HG03558 (cell line): Measurements from ENCODE around the gene CELSR1.
"Not testable (repeated sequence)": the region's sequence is repeated elsewhere in the genome, so short reads cannot be mapped to it uniquely, and the experiment has no call there.

ENCODE experiments used
- ATAC-seq: cut with Tn5 transposase; IDR thresholded peaks from one replicate; pipeline ENCODE4 v1.9.1; 2021; ENCODE audit warnings: moderate number of reproducible peaks; ENCODE audit not compliant: unreplicated experiment; ENCODE audit errors: extremely low read depth

CELSR1 gene

GRCh38 chr22:46318576-46318975 is 218.8 kb downstream of the CELSR1 start:
- ATAC-seq: no peak

DNA sequence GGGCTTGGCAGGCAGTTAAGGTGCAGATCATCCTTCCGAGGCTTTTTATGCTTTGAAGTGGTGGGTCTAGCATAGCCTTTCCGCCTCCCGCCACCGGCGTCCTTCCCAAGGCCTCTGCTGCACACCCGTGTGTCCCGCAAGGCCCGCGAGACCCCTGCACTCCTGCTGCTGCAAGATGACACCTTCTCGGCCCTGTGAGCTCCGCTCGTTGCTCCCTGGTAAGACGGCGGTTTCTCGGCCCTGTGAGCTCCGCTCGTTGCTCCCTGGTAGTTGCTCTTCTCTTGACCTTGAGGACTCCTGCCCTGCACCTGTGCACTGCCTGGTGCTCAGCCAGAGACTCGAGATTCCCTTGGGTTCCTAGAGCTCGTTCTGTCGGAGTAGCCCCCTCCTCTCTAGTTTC is 219.8 kb downstream of the CELSR1 start:
- no peak for ATAC-seq

GRCh38 chr22:46315976-46316375 is 221.4 kb downstream of the CELSR1 start:
- no peak for ATAC-seq

DNA sequence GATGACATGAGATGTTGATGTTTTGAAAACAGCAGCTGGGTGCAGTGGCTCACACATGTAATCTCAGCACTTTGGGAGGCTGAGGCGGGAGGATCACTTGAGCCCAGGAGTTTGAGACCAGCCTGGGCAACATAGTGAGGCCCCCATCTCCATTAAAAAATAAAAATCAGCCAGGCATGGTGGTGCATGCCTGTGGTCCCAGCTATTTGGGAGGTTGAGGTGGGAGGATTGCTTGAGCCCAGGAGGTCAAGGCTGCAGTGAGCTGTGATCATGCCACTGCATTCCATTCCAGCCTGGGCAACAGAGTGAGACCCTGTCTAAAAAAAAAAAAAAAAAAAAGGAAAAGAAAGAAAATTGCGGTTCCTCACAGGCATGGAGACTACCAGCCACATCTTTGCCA is 224.6 kb downstream of the CELSR1 start:
- not testable (repeated sequence) for ATAC-seq

DNA sequence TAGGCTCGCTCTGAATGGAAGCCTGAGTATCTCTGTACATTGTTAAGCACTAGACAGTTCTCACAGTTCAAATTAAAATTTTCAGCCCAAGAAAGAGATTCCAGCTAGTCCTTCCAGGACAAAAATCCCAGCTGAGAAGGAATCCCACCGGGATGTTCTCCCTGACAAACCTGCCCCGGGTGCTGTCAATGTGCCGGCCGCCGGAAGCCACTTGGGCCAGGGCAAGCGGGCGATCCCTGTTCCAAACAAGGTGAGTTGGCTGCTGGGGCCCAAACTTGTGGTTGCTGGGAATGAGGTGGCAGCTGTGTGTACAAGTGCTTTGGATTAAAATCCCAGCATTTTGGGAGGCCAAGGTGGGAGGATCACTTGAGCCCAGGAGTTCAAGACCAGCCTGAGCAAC is 225.4 kb downstream of the CELSR1 start:
- ATAC-seq: no peak
